ENCODE data around the gene KATNB1. TPM values are rescaled to one million over a fixed set of nuclear protein-coding genes. Genes with fewer than 3 reads are reported as not detected.

The KATNB1 gene
- total RNA-seq, 4 donors from 2014 or later: 13.3 to 27.4 (median 18.1) TPM

GRCh38 chr16:57753448-57754353 lies 18.1 kb downstream of the KATNB1 start:
- TF ChIP-seq, protein P1, sequence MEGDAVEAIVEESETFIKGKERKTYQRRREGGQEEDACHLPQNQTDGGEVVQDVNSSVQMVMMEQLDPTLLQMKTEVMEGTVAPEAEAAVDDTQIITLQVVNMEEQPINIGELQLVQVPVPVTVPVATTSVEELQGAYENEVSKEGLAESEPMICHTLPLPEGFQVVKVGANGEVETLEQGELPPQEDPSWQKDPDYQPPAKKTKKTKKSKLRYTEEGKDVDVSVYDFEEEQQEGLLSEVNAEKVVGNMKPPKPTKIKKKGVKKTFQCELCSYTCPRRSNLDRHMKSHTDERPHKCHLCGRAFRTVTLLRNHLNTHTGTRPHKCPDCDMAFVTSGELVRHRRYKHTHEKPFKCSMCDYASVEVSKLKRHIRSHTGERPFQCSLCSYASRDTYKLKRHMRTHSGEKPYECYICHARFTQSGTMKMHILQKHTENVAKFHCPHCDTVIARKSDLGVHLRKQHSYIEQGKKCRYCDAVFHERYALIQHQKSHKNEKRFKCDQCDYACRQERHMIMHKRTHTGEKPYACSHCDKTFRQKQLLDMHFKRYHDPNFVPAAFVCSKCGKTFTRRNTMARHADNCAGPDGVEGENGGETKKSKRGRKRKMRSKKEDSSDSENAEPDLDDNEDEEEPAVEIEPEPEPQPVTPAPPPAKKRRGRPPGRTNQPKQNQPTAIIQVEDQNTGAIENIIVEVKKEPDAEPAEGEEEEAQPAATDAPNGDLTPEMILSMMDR (IDR thresholded peaks at IDR 0.05): no peak
- no peak for TF ChIP-seq POLR2A (IDR thresholded peaks at IDR 0.05)
- no peaks in the 10 kb centered on the region for H3K9me3 ChIP-seq
- DNase-seq: no peak
- no peaks in the 10 kb centered on the region for H3K27me3 ChIP-seq
- H3K4me1 ChIP-seq: no peaks in the 10 kb centered on the region
- no peaks in the 10 kb centered on the region for H3K36me3 ChIP-seq
- H3K27ac ChIP-seq: no peak overlapping the region
- intact Hi-C loops (cut with DNase I; ENCODE audit: low total_unique reads): loop anchor here (10.0 kb wide), 1 partner anchor 111 kb away; no protein-coding TSS in a partner anchor
- no peak overlapping the region for H3K4me3 ChIP-seq

GRCh38 chr16:57754354-57755060 lies 18.9 kb downstream of the KATNB1 start:
- intact Hi-C loops (cut with DNase I; ENCODE audit: low total_unique reads): loop anchor here (5.0 to 10.0 kb wide), 2 partner anchors 110 to 248 kb away; partner anchors contain the start of genes USB1 and ZNF319
- no peak for DNase-seq
- TF ChIP-seq, protein P1 (IDR thresholded peaks at IDR 0.05): no peak
- TF ChIP-seq POLR2A (IDR thresholded peaks at IDR 0.05): no peak
- Histone ChIP-seq H3K27ac (no peak overlapping the region), H3K27me3 (no peaks in the 10 kb centered on the region), H3K9me3 (no peaks in the 10 kb centered on the region), H3K4me1 (no peaks in the 10 kb centered on the region), H3K4me3 (no peak overlapping the region), H3K36me3 (no peaks in the 10 kb centered on the region)

- Histone ChIP-seq H3K27ac (no peak overlapping the region), H3K4me3 (no peak overlapping the region), H3K27me3 (no peaks in the 10 kb centered on the region), H3K4me1 (no peaks in the 10 kb centered on the region), H3K36me3 (no peaks in the 10 kb centered on the region), H3K9me3 (no peaks in the 10 kb centered on the region)
- no peak for DNase-seq
- no peak for TF ChIP-seq POLR2A (IDR thresholded peaks at IDR 0.05)
- TF ChIP-seq, protein P1 (IDR thresholded peaks at IDR 0.05): no peak
- intact Hi-C loops (cut with DNase I; ENCODE audit: low total_unique reads): loop anchor here (5.0 to 10.0 kb wide), 2 partner anchors 110 to 247 kb away; partner anchors contain the start of genes USB1 and ZNF319
These were observed 19.6 kb downstream of the KATNB1 start for GRCh38 chr16:57755061-57755684.

GRCh38 chr16:57755726-57756423 lies 20.3 kb downstream of the KATNB1 start:
- Histone ChIP-seq H3K27me3 (no peaks in the 10 kb centered on the region), H3K4me3 (no peak overlapping the region), H3K36me3 (no peaks in the 10 kb centered on the region), H3K4me1 (no peaks in the 10 kb centered on the region), H3K27ac (no peak overlapping the region), H3K9me3 (no peaks in the 10 kb centered on the region)
- DNase-seq: no peak
- intact Hi-C loops (cut with DNase I; ENCODE audit: low total_unique reads): loop anchor here (5.0 to 10.0 kb wide), 2 partner anchors 109 to 246 kb away; partner anchors contain the start of genes USB1 and ZNF319
- TF ChIP-seq, protein P1 (IDR thresholded peaks at IDR 0.05): no peak
- TF ChIP-seq POLR2A (IDR thresholded peaks at IDR 0.05): no peak

Data from uterus (tissue), 4 donors.